ENCODE measurements around the gene SETD3. TPM values are rescaled to one million over a fixed set of nuclear protein-coding genes. Genes with fewer than 3 reads are reported as not detected.

The SETD3 gene
- total RNA-seq, 4 donors from 2014 or later = 61.8 to 78.3 (median 70.1) TPM

Small RNA genes lying within 50 kb of the gene (small RNA-seq; reads per million reads assigned to genes)
- gene RNU6-91P = not detected

Other genes with a start within 250 kb of the SETD3 start
- 1 to 10 TPM in 1 of 4 donors, under 1 TPM in 3; 0.56 to 2.0 (median 0.77) TPM for gene BCL11B, start 208.7 kb downstream of the SETD3 start, total RNA-seq
- gene CCNK, start 550 bp upstream of the SETD3 start, total RNA-seq = 10 to 100 TPM; 23.2 to 37.0 (median 34.7) TPM
- 10 to 100 TPM in 2 of 4 donors, 1 to 10 TPM in 2; 3.3 to 17.7 (median 8.3) TPM for gene CCDC85C, start 123.3 kb upstream of the SETD3 start, total RNA-seq
- 1 to 10 TPM; 2.2 to 4.7 (median 3.6) TPM for gene HHIPL1, start 164.3 kb upstream of the SETD3 start, total RNA-seq
- gene CYP46A1, start 203.4 kb upstream of the SETD3 start, total RNA-seq = 1 to 10 TPM in 1 of 4 donors, under 1 TPM in 3; 0.94 to 2.4 (median 0.95) TPM